GM12874 (cell line): ENCODE results near the gene SLC39A11.

Experiments used
- TF ChIP-seq, protein P1 (sequence below): IDR thresholded peaks from 2 replicates; pipeline ENCODE4 v1.5.1; 2011; ENCODE audit warnings: low read depth, mild to moderate bottlenecking, control low read depth, low read length, moderate library complexity; ENCODE audit not compliant: insufficient read depth

The SLC39A11 gene

DNA sequence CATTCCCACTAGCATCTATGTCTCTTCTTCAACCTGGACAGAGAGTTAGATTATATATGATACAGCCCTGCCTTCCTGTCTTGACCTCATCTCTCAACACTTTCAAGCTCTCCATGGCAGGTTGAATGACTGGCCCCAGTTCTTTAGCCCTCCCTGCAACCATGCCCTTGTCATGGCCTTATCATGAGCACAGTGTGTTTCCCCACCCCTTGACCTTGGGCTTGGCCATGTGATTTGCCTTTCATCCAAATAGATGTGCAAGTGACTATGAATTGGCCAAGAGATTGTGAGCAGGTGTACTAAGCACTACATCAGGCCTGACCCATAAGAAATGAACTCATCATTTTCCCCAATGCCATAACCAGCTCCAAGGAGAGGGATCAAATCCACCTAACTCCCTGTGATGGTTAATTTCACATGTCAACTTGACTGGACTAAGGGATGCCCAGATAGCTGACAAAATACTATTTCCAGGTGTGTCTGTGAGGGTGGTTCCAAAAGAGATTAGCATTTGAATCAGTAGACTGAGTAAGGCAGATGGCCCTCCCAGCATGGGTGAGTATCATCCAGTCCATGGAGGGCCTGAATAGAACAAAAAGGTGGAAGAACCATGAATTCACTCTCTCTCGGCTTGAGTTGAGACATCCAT is 97.4 kb downstream of the SLC39A11 start:
- TF ChIP-seq, protein P1, sequence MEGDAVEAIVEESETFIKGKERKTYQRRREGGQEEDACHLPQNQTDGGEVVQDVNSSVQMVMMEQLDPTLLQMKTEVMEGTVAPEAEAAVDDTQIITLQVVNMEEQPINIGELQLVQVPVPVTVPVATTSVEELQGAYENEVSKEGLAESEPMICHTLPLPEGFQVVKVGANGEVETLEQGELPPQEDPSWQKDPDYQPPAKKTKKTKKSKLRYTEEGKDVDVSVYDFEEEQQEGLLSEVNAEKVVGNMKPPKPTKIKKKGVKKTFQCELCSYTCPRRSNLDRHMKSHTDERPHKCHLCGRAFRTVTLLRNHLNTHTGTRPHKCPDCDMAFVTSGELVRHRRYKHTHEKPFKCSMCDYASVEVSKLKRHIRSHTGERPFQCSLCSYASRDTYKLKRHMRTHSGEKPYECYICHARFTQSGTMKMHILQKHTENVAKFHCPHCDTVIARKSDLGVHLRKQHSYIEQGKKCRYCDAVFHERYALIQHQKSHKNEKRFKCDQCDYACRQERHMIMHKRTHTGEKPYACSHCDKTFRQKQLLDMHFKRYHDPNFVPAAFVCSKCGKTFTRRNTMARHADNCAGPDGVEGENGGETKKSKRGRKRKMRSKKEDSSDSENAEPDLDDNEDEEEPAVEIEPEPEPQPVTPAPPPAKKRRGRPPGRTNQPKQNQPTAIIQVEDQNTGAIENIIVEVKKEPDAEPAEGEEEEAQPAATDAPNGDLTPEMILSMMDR: no peak

DNA sequence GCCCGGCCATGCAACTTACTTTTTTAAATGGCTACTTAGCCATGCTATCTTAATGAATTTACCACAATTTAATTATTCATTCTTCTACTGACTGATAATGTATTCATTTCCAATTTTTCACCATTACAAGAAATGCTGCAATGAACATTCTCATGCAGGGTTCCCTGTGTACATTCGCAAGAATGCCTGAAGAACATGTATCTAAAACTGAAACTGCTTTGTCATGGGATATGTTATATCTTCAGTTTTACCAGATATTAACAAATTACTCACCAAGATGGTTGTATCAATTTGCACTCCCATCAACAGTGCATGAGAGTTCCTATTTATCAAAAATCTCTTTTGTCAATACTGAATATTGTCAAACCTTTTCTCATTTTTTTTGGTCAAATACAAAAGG is 100.8 kb downstream of the SLC39A11 start:
- TF ChIP-seq, protein P1: no peak

DNA sequence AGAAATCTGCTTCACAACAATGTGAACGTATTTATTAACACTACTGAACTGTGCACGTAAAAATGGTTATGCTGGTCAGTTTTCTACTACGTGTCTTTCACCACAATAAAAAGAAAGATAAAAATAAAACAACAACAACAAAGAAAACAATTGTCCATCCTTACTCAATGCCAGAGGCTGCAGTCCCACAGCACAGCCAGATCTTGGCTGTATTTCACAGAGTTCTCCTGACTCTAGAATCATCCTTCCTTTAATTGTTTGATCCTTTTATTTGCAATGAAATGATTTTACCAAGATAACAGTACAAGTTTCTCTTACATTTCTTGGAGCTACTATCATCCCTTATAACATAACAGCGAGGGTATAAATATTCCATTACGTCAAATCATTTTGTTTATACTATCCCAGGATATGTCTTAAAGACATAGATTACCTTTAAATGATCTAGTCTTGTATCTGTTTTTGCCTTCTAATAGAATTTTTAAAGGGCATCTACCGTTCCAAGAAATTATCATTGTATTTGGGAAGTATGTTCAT is 103.3 kb downstream of the SLC39A11 start:
- TF ChIP-seq, protein P1: no peak

DNA sequence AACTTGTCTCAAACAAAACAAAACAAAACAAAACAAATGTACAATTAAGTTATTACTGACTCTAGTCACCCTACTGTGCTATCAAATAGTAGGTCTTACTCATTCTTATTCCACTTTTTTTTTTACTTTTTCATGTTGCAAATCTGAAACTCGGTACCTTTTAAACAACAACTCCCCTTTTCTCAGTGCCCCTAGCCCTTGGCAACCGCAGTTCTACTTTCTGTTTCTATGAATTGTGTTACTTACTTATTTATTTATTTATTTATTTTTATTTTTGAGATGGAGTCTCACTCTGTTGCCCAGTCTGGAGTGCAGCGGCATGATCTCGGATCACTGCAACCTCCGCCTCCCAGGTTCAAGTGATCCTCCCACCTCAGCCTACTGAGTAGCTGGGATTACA is 104.0 kb downstream of the SLC39A11 start:
- TF ChIP-seq, protein P1: no peak

DNA sequence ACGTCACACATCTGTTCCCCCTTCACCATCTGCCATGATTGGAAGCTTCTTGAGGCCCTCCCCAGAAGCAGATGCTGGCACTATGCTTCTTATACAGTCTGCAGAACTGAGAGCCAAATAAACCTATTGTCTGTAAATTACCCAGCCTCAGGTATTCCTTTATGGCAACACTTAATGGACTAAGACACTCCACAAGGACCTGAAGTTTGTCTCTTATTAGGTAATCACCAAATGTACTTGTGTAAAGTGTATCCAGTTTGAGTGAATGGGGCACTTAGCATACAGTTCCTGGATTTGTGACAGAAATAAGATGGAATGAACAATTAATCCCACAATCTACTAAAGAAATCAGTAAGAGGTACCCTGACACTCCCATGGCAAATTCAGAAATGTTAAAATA is 105.3 kb downstream of the SLC39A11 start:
- TF ChIP-seq, protein P1: no peak

DNA sequence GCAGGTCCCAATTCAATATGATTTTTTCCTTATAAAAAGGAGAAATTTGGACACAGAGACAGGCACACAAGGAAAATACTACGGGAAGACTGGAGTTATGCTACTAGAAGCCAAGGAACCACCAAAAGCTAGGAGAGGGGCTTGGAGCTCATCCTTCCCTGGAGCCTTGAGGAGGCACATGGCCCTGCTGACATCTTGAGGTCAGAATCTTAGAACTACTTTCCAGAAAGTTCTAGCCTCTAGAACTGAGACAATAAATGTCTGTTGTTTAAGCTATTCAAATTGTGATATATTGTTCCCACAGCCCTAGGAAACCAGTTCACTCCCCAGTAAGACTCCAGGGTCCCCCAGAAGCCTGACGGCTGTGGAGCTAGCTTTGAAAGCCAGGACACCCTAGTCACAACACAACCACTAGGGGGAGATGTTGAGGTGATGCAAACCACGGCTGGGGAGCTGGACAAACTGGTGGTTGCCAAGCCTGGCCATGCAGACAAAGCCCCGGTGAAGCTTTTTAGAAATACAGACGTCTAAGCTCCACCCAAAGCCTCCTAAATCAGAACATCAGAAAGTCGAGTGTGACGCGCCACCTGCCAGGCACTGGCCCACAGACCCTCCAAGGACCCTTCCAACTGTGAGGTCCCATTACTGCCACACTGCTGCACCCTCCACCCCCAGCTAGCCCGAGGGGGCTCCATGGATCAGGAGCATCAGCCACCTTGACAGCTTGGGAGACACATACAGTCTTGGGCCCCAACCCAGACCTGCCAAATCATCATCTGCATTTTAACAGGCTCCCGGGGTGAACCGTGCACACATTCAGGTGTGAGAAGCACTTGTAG is 106.4 kb downstream of the SLC39A11 start:
- TF ChIP-seq, protein P1: peak; percentile 90

DNA sequence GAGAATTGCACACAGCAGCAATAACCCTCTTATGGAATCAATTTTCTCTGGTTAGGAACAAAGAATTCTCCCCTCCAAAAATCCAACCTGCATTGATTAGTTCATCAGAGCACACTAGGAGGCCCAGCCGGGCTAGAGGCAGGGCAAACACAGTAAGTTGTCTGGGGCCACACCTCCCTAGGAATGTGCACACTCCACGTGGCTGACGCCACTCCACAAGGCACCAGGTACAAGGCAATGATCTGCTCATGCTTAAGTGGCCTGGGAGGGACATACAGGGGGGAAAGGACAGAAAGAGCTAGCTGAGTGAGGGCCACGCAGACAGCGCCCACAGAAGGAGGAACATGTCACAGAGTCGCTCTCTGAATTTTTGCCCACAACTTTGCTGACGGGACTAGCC is 107.6 kb downstream of the SLC39A11 start:
- TF ChIP-seq, protein P1: no peak
